ENCODE measurements around the gene EFHD1.

GRCh38 chr2:232647261-232647660 lies 13.9 kb downstream of the EFHD1 start:
- TF ChIP-seq, protein P1, sequence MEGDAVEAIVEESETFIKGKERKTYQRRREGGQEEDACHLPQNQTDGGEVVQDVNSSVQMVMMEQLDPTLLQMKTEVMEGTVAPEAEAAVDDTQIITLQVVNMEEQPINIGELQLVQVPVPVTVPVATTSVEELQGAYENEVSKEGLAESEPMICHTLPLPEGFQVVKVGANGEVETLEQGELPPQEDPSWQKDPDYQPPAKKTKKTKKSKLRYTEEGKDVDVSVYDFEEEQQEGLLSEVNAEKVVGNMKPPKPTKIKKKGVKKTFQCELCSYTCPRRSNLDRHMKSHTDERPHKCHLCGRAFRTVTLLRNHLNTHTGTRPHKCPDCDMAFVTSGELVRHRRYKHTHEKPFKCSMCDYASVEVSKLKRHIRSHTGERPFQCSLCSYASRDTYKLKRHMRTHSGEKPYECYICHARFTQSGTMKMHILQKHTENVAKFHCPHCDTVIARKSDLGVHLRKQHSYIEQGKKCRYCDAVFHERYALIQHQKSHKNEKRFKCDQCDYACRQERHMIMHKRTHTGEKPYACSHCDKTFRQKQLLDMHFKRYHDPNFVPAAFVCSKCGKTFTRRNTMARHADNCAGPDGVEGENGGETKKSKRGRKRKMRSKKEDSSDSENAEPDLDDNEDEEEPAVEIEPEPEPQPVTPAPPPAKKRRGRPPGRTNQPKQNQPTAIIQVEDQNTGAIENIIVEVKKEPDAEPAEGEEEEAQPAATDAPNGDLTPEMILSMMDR (IDR thresholded peaks at IDR 0.05) = no peak
- TF ChIP-seq POLR2AphosphoS5 (IDR thresholded peaks at IDR 0.05; ENCODE audit: low read depth, low read length) = no peak

Measured in Panc1 (cell line).